Fibroblast of skin of right quadriceps (primary cell): Measurements from ENCODE around the gene CCDC9.
"Not testable (repeated sequence)": the region's sequence is repeated elsewhere in the genome, so short reads cannot be mapped to it uniquely, and the experiment has no call there.

Source experiments
- DNase-seq: peaks from one replicate; pipeline ENCODE4 v3.0.0-alpha.2; 2013

CCDC9 gene

GRCh38 chr19:47261946-47262793 lies 5.8 kb downstream of the CCDC9 start:
- not testable (repeated sequence) for DNase-seq

GRCh38 chr19:47264629-47265028 lies 8.3 kb downstream of the CCDC9 start:
- DNase-seq: no peak

GRCh38 chr19:47266401-47266941 lies 10.1 kb downstream of the CCDC9 start:
- DNase-seq: no peak

DNA sequence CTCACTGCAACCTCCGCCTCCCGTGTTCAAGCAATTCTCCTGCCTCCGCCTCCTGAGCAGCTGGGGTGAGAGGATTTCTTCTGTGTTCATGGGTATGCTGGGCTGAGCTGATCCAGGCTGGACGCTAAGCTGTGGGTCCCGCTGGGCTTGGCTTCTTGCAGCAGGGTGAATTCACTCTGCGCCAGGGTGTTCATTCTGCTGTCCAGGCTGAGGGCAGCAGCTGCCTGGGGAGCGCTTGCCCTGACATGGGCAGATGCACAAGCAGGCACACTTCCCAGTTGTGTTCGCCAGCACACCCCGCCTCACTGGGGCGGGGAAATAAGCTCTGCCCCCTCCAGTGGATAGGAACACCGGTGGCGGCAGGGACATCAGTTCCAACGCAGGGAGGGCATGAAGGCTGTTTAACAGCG lies 11.0 kb downstream of the CCDC9 start:
- DNase-seq: no peak

DNA sequence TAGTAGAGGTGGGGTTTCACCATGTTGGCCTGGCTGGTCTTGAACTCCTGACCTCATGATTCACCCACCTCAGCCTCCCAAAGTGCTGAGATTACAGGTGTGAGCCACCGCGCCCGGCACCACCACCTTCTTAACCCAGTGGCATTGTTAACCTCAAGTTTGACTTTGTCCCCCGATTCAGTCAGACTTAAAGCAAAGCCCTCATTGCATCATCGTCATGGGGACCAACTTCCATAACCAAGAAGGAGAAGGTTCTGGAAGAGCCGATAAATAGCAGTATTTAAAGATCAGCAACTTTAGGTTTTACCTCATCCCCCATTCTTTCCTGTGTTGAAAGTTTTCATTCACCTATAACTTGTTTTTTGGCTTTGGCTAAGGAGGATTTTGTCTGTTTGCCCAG lies 11.7 kb downstream of the CCDC9 start:
- no peak for DNase-seq

DNA sequence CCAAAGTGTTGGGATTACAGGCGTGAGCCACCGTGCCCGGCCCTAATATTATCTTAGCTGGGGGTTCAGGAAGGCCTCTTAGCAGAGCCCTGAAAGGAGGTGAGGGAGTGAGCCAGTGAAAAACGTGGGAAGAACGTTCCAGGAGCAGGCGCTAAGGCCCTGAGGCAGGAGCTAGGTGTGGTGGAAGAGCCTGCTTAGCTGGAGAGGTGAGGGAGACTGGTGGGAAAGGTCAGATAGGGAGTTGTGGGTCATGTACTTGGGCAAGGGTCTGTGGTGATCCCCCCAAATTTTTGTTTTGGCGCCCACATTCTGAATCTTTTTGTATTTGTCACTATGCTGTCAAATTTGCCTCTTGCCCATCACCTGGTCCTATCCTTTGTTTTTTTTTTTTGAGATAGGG lies 13.3 kb downstream of the CCDC9 start:
- DNase-seq: no peak

GRCh38 chr19:47270408-47270807 lies 14.1 kb downstream of the CCDC9 start:
- DNase-seq: no peak

DNA sequence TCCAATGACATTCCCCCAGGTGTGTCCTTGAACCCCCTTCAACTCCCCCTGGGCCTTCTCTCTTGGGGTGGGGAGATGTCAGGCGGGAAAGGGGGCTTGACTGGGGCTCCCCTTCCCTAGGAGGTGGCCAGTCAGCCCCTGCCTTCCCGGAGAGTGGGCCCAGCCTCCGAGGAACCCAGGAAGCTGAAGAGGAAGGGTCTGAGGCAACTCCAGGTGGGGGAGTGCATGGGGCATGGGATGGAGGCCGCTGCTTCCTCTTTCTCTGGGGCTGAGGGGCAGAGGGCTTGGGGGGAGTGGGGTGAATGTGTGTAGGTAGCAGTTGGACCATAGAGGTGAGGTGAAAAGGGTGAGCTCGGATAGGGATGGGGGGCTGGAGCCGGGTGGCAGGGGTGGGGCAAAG lies 15.6 kb downstream of the CCDC9 start:
- no peak for DNase-seq

- DNase-seq: peak; percentile 92
These were observed 16.4 kb downstream of the CCDC9 start for GRCh38 chr19:47272448-47273312.

- DNase-seq: peak; percentile 95
These were observed 17.2 kb downstream of the CCDC9 start for GRCh38 chr19:47273313-47274070.

GRCh38 chr19:47274071-47274890 lies 18.0 kb downstream of the CCDC9 start, which contains the start of gene INAFM1:
Gene INAFM1 (plus strand): TSS chr19:47274885. CDS start chr19:47274920, 35 bp downstream.
- peak; percentile 93 for DNase-seq

DNA sequence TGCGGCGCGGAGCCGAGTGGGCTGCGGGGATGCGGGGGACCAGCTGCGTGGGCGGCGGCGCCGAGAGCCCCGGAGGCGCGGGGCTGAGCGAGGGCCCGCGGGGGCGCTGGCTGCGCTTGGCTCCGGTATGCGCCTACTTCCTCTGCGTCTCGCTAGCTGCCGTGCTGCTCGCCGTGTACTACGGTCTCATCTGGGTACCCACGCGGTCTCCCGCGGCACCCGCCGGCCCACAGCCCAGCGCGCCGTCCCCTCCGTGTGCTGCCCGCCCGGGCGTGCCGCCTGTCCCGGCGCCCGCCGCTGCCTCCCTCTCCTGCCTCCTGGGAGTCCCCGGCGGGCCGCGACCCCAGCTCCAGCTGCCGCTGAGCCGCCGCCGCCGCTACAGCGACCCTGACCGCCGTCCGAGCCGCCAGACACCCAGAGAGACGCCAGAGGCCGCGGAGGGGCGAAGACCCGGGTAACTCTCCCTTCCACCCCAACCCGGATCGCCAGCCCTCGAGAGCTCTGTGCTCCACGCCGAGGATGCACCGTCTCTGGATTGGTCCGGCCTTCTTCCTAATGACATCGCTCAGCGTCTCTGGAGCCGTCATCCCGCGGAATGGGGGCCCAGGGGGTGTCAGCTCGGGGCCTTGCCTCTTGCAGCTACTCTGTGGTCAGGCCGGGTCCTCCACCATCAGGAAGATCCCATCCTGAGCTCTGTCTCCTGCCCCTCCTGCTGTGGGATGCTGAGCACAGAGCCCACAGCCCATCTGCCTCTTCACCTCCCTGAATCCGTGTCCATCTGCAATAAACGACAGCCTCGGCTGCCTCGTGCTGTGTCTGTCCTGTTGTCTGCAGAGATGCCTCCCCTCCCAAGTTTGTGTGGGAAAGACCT lies 18.8 kb downstream of the CCDC9 start:
- DNase-seq: no peak

DNA sequence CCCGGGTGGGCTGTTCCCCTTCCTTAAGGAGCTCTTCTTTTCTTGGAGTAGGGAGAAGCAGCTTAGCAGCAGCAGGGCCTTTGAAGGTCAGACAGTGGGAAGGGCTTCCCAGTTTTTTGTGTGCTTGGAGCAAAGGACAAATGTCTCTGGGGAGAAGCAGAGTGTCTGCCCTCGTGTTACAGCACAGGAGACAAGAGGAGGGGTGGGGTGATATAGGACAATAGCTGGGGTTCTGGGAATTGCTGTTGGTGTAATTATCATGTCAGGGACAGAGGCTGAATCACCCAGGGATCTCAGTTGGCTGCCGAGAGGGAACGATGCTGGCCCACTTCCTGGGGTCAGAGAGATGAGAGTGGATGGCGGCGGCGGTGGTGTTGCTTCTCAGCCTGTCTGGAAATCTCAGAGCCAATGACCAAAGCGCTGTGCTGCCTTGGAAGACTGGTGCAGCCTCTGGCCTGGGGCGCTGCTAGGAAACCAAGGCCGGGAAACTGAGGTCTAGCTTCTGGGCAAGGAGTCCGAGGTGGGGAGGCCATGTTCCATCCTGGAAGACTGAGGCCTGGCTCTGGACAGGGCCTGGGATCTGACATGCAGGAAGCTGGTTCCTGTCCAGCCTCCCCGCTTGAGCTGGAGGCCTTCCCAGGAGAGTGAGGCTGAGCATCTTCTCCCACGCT lies 19.6 kb downstream of the CCDC9 start:
- peak; percentile 46 for DNase-seq

- DNase-seq: not testable (repeated sequence)
These were observed 20.2 kb downstream of the CCDC9 start for GRCh38 chr19:47276513-47276912.

GRCh38 chr19:47280183-47280797 lies 24.0 kb downstream of the CCDC9 start:
- no peak for DNase-seq

GRCh38 chr19:47283405-47284059 lies 27.2 kb downstream of the CCDC9 start:
- no peak for DNase-seq

DNA sequence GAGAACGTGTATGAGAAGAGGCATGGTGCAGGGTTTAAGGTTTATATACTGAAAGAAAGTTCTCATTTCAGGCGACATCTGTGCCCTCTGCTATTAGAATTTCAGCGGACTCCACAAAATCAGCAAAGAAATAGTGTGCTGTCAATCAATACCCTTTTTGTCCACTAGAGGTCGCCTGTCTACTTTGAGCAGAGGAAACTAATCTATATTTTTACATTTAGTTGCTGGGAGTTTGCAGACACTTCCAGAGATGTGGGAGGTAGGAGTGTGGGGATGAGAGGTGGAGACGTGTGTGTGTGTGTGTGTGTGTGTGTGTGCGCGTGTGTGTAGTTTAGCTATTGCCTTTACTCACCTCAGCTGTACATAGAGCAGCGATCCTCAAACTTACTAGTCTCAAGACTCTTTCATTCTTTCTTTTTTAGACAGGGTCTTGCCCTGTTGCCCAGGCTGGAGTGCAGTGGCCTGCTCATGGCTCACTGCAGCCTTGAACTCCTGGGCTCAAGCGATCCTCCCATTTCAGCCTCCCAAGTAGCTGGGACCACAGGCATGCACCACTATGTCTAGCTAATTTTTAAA lies 28.1 kb downstream of the CCDC9 start:
- peak; percentile 62 for DNase-seq

DNA sequence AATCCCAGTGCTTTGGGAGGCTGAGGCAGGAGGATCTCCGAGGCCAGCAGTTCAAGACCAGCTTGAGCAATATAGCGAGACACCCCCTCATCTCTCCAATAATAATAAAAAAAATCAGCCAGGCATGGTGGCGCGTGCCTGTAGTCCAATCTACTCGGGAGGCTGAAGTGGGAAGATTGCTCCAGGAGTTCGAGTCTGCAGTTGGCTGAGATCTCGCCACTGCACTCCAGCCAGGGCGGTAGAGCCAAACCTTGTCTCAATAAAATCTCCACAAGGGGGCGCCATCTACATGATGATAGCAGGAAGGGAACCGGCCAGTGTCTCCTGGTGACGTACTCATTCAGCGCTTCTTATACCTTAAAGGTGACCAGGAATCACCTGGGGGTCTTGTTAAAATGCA lies 39.7 kb downstream of the CCDC9 start:
- peak; percentile 72 for DNase-seq

- not testable (repeated sequence) for DNase-seq
These were observed 44.5 kb downstream of the CCDC9 start for GRCh38 chr19:47300867-47301266.
